GM12874 (cell line): ENCODE measurements around the gene ACTN4.

Experiments used
- CTCF ChIP-seq: IDR thresholded peaks from 2 replicates; pipeline ENCODE4 v1.5.1; 2011; ENCODE audit warnings: low read depth, mild to moderate bottlenecking, control low read depth, low read length, moderate library complexity; ENCODE audit not compliant: insufficient read depth

The ACTN4 gene

GRCh38 chr19:38699027-38699346 is 51.5 kb downstream of the ACTN4 start:
- no peak for TF ChIP-seq CTCF

GRCh38 chr19:38699647-38700349 is 52.3 kb downstream of the ACTN4 start:
- TF ChIP-seq CTCF: no peak

- no peak for TF ChIP-seq CTCF
Observed at GRCh38 chr19:38700350-38700901, 53.0 kb downstream of the ACTN4 start.

GRCh38 chr19:38700902-38701454 is 53.5 kb downstream of the ACTN4 start:
- TF ChIP-seq CTCF: no peak

- no peak for TF ChIP-seq CTCF
Observed at GRCh38 chr19:38701455-38702063, 54.1 kb downstream of the ACTN4 start.

GRCh38 chr19:38702278-38702677 is 54.8 kb downstream of the ACTN4 start:
- no peak for TF ChIP-seq CTCF

GRCh38 chr19:38703509-38703908 is 56.1 kb downstream of the ACTN4 start:
- no peak for TF ChIP-seq CTCF
